Measurements from ENCODE around the gene SCGB1D1. TPM values are rescaled to one million over a fixed set of nuclear protein-coding genes. Genes with fewer than 3 reads are reported as not detected.

SCGB1D1 gene
- total RNA-seq, 2 donors from 2014 or later, result not detected

DNA sequence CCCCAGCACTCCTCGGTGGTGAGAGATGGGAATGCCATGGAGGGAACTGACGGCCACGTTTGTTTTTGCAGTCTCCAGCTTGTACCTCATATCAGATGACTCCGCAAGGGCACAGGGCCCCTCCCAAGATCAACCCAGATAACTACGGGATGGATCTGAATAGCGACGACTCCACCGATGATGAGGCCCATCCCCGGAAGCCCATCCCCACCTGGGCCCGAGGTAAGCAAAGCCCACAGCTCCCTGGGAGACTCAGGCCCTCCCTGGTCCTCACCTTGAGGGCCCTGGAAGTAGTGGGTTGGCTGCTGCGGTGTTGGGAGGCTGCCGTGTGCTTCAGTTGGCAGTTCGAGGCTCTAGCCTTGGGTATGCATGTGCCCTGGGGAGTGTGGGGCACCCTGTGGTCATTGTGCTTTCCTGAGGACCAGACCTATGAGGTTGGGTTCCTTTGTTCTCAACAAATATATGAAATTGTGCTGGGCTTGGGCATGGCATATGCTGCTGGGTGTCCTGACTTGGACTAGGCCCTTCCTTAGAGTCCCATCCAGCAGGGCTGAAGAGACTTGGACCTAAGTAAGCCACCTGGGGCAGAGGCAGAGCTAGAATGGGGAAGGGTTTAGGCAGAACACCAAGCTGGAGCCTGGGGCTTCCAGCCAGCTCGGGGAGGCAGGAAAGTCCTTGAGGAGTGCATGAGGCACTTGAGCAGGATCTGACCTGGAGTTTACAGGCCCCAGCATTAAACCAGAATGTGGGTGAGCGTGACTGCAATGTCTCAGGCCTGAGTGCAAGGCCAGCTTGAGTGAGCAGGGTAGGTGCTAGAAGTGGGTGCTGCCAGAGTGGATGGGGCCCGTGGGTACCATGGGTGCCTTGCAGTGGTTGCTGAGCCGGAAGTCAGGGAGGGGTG lies 39.8 kb upstream of the SCGB1D1 start:
- Mint-ChIP-seq H3K27ac (no peak overlapping the region), H3K4me1 (peaks cover 3% of the 10 kb centered on the region), H3K4me3 (peak overlapping the region; percentile 41), H3K36me3 (ENCODE audit: low read depth) (peaks cover 10% of the 10 kb centered on the region), H3K27me3 (no peaks in the 10 kb centered on the region)
- DNase-seq (no peak), ATAC-seq (no peak)
- no peaks in the 10 kb centered on the region for H3K9me3 ChIP-seq (ENCODE audit: control insufficient read depth, low read length, poor library complexity, severe bottlenecking)

DNA sequence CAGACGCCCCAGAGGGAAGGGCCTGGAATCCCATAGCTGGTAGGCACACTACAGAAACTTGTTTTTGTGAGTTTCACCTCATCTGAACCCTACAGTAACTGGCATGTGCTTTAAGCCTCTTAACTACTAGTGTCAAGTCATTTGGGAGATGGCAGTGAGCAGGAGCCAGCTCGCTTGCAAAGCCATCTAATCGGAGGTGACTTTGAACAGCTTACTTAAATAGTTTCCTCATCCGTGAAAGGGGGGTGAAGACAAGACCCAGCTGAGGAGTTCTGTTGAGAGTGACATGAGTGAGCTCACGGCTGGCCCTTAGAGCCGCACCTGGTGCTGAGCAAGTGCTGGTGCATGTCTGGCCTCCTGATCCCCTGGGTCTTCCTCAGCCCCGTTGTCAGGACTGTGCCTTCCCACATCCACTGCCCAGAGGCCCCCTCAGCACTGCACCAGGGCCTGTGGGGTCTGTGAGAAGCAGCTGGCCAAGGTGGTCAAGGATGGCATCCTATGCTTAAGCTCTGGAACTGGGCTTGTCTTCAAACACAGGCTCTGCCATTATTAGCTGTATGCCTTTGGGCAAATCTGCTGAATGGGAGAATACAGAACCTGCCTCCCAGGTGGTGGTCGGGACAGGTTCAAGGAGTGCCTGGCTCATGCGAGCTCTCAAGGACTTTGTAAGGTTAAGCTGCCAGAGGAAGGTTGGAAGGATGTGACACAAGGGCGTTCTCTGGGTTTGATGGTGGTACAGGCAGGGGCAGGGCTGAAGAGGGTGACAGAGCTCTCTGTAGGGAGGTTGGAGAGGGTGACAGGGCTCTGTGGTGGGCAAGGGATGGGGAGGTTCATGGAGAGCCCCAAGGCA lies 38.9 kb upstream of the SCGB1D1 start:
- no peak for ATAC-seq
- no peak overlapping the region for H3K4me3 Mint-ChIP-seq
- no peak overlapping the region for H3K27ac Mint-ChIP-seq
- no peaks in the 10 kb centered on the region for H3K27me3 Mint-ChIP-seq
- H3K4me1 Mint-ChIP-seq, result peaks cover 3% of the 10 kb centered on the region
- H3K9me3 ChIP-seq (ENCODE audit: control insufficient read depth, low read length, poor library complexity, severe bottlenecking), result no peaks in the 10 kb centered on the region
- no peak for DNase-seq
- H3K36me3 Mint-ChIP-seq (ENCODE audit: low read depth), result peaks cover 10% of the 10 kb centered on the region

DNA sequence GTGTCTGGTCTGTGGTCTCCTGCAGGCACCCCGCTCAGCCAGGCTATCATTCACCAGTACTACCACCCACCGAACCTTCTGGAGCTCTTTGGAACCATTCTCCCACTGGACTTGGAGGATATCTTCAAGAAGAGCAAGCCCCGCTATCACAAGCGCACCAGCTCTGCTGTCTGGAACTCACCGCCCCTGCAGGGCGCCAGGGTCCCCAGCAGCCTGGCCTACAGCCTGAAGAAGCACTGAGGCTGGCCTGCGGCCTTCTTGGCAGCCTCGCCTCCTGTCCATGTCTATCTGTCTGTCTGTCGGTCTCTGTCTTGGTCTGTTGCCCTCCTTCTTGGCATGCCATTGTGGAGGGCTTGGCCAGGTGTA lies 38.3 kb upstream of the SCGB1D1 start:
- no peak for ATAC-seq
- H3K9me3 ChIP-seq (ENCODE audit: control insufficient read depth, low read length, poor library complexity, severe bottlenecking), result no peaks in the 10 kb centered on the region
- H3K36me3 Mint-ChIP-seq (ENCODE audit: low read depth), result peaks cover 7% of the 10 kb centered on the region
- H3K4me3 Mint-ChIP-seq, result no peak overlapping the region
- no peaks in the 10 kb centered on the region for H3K27me3 Mint-ChIP-seq
- no peak for DNase-seq
- no peaks in the 10 kb centered on the region for H3K4me1 Mint-ChIP-seq
- H3K27ac Mint-ChIP-seq, result no peak overlapping the region

DNA sequence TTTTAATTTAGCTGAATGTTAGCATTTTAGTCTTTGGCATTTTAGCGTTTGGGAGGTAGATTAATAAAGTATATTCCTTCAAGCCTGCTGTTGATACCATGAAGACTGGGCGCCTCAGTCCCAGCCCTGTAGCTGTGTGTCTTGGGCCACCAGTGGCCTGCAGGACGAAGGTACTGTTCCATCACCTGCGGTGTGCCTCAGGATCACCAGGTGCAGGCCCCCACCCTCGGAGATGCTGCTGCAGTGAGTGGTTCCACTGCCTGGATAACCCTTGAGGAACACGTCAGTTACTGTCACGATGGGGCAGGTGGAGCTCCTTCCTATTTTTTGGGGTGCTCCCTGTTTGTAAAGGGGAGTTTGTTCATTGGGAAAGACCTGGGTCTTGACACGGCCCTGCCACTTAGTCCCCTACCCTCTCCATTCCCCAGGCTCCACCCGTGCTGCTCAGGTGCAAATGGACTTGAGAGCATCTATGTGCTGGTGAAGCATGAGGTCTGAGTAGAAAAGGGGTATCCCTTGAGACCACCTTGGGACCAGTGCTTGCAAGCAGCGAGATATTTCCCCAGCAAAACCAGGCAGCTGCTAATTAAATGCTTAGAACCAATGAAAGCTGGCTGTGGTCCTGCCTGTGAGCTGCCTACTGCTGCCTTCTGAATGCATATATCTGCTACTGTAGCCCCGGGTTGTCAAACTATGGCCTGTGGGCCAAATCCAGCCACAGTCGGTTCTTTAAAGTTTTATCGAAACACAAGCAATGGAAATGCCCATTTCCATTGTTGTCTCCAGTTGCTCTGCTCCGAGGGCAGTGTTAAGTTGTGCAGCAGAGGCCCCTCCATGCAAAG lies 37.5 kb upstream of the SCGB1D1 start:
- no peaks in the 10 kb centered on the region for H3K9me3 ChIP-seq (ENCODE audit: control insufficient read depth, low read length, poor library complexity, severe bottlenecking)
- no peaks in the 10 kb centered on the region for H3K4me1 Mint-ChIP-seq
- H3K36me3 Mint-ChIP-seq (ENCODE audit: low read depth), result peaks cover 5% of the 10 kb centered on the region
- H3K4me3 Mint-ChIP-seq, result no peak overlapping the region
- H3K27ac Mint-ChIP-seq, result no peak overlapping the region
- no peaks in the 10 kb centered on the region for H3K27me3 Mint-ChIP-seq
- ATAC-seq (no peak), DNase-seq (no peak)

DNA sequence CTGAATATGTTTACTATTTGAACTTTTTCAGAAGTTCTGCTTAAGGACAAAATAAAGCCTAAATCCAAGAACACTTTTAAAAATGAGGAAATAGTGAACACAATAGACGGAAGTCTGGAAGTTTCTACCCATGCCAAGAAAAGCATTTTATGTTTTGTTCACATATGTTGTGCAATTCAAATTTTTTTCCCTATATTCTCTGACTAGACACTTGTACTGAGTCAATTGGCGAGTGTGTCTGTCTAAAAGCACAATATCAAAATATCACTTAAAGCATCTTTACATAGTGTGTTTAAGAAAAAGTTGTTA lies 37.0 kb upstream of the SCGB1D1 start:
- no peaks in the 10 kb centered on the region for H3K9me3 ChIP-seq (ENCODE audit: control insufficient read depth, low read length, poor library complexity, severe bottlenecking)
- peaks cover under 1% of the 10 kb centered on the region for H3K27me3 Mint-ChIP-seq
- peaks cover 3% of the 10 kb centered on the region for H3K36me3 Mint-ChIP-seq (ENCODE audit: low read depth)
- no peak for DNase-seq
- no peak for ATAC-seq
- no peak overlapping the region for H3K4me3 Mint-ChIP-seq
- H3K27ac Mint-ChIP-seq, result no peak overlapping the region
- H3K4me1 Mint-ChIP-seq, result no peaks in the 10 kb centered on the region

DNA sequence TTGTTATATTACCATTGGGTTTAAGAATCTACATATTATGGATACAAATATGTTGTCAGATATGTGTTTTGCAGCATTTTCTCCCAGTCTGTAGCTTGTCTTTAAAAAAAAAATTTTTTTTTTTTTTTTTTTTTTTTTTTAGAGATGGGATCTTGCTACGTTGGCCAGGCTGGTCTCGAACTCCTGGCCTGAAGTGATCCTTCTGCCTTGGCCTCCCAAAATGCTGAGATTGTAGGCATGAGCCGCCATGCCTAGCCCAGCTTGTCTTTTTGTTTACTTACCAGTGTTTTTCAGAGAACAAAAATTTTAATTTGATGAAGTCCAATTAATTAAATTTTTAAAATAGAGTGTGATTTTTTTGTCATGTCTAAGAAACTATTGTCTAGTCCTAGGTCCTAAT lies 36.4 kb upstream of the SCGB1D1 start:
- ATAC-seq (no peak), DNase-seq (no peak)
- Mint-ChIP-seq H3K27me3 (peaks cover 7% of the 10 kb centered on the region), H3K36me3 (ENCODE audit: low read depth) (peaks cover 3% of the 10 kb centered on the region), H3K4me1 (no peaks in the 10 kb centered on the region), H3K27ac (no peak overlapping the region), H3K4me3 (no peak overlapping the region)
- no peaks in the 10 kb centered on the region for H3K9me3 ChIP-seq (ENCODE audit: control insufficient read depth, low read length, poor library complexity, severe bottlenecking)

DNA sequence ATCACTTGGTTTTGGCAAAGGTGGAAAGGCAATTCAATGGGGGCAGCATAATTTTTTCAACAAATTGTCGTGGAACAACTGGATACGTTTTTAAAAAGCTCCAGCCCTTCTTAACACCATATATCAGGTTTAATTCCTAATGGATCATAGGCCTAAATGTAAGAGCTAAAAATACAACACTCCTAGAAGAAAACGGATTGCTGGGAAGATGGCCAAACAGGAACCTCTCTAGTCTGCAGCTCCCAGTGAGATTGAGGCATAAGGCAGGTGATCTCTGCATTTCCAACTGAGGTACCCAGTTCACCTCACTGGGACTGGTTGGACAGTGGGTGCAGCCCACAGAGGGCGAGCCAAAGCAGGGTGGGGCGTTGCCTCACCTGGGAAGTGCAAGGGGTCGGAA lies 32.4 kb upstream of the SCGB1D1 start:
- no peaks in the 10 kb centered on the region for H3K9me3 ChIP-seq (ENCODE audit: control insufficient read depth, low read length, poor library complexity, severe bottlenecking)
- Mint-ChIP-seq H3K27ac (no peak overlapping the region), H3K27me3 (peaks cover 34% of the 10 kb centered on the region), H3K4me1 (no peaks in the 10 kb centered on the region), H3K36me3 (ENCODE audit: low read depth) (peaks cover 3% of the 10 kb centered on the region), H3K4me3 (no peak overlapping the region)
- DNase-seq, result no peak
- ATAC-seq, result no peak

DNA sequence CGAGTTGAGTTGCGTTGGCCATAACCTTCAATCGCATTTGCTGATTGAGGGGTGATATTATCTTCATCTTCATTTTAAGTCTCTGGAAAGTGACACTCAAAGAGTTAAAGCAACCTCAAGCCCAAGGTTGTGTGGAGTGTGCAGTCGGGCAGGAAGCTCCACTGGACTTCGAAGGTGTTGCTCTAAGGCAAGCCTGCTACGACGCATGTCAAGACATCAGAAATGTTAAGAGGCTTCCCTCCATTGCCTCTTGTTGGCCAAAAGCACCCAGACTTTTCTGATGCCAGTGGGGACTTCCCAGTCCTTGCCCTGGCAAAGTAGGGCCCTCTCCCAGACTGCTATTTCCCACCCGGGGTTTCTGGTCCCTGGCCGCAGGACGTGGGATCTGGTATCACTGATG lies 23.6 kb upstream of the SCGB1D1 start:
- Mint-ChIP-seq H3K27me3 (peaks cover 62% of the 10 kb centered on the region), H3K4me3 (no peak overlapping the region), H3K4me1 (peaks cover 2% of the 10 kb centered on the region), H3K27ac (no peak overlapping the region), H3K36me3 (ENCODE audit: low read depth) (no peaks in the 10 kb centered on the region)
- DNase-seq (no peak), ATAC-seq (no peak)
- H3K9me3 ChIP-seq (ENCODE audit: control insufficient read depth, low read length, poor library complexity, severe bottlenecking), result no peaks in the 10 kb centered on the region

DNA sequence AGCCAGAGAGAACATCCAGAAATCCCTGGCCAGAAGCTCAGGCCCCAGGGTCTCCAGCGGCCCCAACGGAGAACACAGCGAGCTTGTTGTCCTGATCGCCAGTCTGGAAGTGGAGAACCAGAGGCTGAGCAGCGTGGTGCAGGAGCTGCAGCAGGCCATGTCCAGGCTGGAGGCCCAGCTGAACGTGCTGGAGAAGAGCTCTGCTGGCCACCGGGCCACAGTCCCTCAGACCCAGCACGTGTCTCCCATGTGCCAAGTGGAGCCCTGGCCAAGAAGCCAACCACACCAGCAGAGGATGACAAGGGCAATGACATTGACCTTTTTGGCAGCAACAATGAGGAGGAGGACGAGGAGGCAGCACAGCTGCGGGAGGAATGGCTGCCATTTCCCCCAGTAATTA lies 20.6 kb upstream of the SCGB1D1 start:
- no peak overlapping the region for H3K27ac Mint-ChIP-seq
- no peaks in the 10 kb centered on the region for H3K9me3 ChIP-seq (ENCODE audit: control insufficient read depth, low read length, poor library complexity, severe bottlenecking)
- peaks cover 7% of the 10 kb centered on the region for H3K4me1 Mint-ChIP-seq
- ATAC-seq (no peak), DNase-seq (no peak)
- no peaks in the 10 kb centered on the region for H3K36me3 Mint-ChIP-seq (ENCODE audit: low read depth)
- H3K27me3 Mint-ChIP-seq, result peaks cover 74% of the 10 kb centered on the region
- no peak overlapping the region for H3K4me3 Mint-ChIP-seq

DNA sequence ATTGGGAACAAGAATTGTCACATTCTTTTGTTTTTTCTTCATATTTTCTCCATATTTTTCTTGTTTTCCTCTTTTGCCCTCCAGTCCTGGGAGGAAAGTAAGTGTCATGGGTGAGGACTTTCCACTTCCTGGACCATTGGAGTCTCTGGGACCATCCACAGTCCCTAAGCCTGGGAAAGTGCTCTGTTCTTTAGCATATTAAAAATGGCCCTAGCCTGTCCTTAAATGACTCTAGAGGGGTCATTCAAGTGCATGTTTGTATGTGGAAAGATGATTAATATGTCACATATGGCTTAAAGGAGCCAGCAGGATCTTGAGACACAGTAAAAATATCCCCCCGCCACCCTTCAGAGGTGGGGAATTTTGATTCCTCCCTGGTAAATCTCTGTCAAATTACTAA lies 20.1 kb upstream of the SCGB1D1 start:
- no peak for DNase-seq
- Mint-ChIP-seq H3K36me3 (ENCODE audit: low read depth) (no peaks in the 10 kb centered on the region), H3K27me3 (peaks cover 74% of the 10 kb centered on the region), H3K4me1 (peaks cover 7% of the 10 kb centered on the region), H3K4me3 (no peak overlapping the region), H3K27ac (no peak overlapping the region)
- no peak for ATAC-seq
- no peaks in the 10 kb centered on the region for H3K9me3 ChIP-seq (ENCODE audit: control insufficient read depth, low read length, poor library complexity, severe bottlenecking)

DNA sequence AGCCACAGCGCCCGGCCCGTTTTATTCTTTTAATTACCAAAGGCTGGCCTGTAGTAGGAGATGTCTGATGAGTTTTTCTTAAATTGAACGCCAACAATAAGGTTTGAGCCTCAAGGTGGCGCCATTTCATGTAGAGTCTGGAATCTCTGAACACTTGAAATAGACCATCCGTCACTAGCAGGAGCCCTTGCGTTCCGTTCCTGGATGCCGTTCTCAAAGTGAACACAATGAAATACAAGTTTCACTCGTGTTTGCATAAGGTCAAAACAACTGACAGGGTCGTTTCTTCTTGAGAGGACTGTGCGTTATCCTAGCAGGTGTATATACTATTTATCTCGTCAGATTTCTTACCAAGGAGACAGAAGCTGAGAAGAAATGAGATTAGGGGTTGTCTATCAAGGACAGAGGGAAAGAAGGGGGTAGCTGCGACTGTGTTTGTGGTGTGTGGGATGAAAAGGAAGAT lies 18.7 kb upstream of the SCGB1D1 start:
- Mint-ChIP-seq H3K27me3 (peaks cover 72% of the 10 kb centered on the region), H3K27ac (peak overlapping the region; percentile 3), H3K4me3 (no peak overlapping the region), H3K36me3 (ENCODE audit: low read depth) (no peaks in the 10 kb centered on the region), H3K4me1 (peaks cover 7% of the 10 kb centered on the region)
- no peaks in the 10 kb centered on the region for H3K9me3 ChIP-seq (ENCODE audit: control insufficient read depth, low read length, poor library complexity, severe bottlenecking)
- ATAC-seq, result peak; percentile 85
- peak in 2 of 3 donors; percentile 24 to 64 for DNase-seq

DNA sequence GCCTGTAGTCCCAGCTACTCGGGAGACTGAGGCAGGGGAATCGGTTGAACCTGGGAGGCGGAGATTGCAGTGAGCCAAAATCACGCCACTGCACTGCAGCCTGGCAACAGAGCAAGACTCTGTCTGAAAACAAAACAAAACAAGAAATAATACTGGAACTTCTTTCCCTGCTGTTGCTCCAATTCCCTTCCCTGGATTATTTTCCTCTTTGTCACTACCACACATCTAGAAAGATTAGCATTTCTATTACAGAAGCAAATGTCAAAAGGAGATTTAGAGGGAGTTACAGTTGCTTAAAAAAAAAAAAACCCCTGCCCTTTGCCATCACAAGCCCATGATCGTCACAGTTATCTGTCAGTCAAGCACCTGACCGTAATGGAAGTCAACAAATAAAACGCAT lies 17.7 kb upstream of the SCGB1D1 start:
- Mint-ChIP-seq H3K4me1 (peaks cover 7% of the 10 kb centered on the region), H3K27ac (no peak overlapping the region), H3K4me3 (no peak overlapping the region), H3K27me3 (peaks cover 72% of the 10 kb centered on the region), H3K36me3 (ENCODE audit: low read depth) (no peaks in the 10 kb centered on the region)
- H3K9me3 ChIP-seq (ENCODE audit: control insufficient read depth, low read length, poor library complexity, severe bottlenecking), result no peaks in the 10 kb centered on the region
- ATAC-seq (no peak), DNase-seq (no peak)

DNA sequence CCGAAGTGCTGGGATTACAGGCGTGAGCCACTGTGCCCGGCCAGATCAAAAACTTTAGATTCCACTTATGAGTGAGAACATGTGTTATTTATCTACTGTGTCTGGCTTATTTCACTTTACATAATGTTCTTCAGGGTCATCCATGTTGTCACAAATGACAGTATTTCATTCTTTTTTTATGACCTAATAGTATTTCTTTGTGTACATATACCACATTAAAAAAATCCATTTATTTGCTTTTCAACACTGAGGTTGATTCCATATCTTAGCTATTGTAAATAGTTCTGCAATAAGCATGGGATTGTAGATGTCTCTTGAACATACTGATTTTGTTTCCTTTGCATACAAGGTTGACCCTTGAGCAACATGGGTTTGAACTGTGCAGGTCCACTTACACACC lies 13.2 kb upstream of the SCGB1D1 start:
- DNase-seq, result no peak
- peaks cover 47% of the 10 kb centered on the region for H3K27me3 Mint-ChIP-seq
- H3K9me3 ChIP-seq (ENCODE audit: control insufficient read depth, low read length, poor library complexity, severe bottlenecking), result no peaks in the 10 kb centered on the region
- no peaks in the 10 kb centered on the region for H3K36me3 Mint-ChIP-seq (ENCODE audit: low read depth)
- H3K4me3 Mint-ChIP-seq, result no peak overlapping the region
- no peak overlapping the region for H3K27ac Mint-ChIP-seq
- no peak for ATAC-seq
- H3K4me1 Mint-ChIP-seq, result peaks cover 2% of the 10 kb centered on the region
